GM12878 (cell line): ENCODE measurements around the gene SLF2. TPM values are rescaled to one million over a fixed set of nuclear protein-coding genes. Genes with fewer than 3 reads are reported as not detected.

Source experiments
- ATAC-seq: fragments of 200-7000 bp; cut with Tn5 transposase; 3 replicates; pipeline ENCODE4 v1.9.1; 2020; ENCODE audit warnings: mild to moderate bottlenecking, moderate library complexity
- BruUV-seq: library from RNA; stranded (reverse); fragments of 400-500 nt; replicated peaks from 2 replicates; lab custom pipeline; 2021; lab: Mats Ljungman, UMichigan
- CTCF ChIA-PET: fragments of 300-600 bp; sonication (Branson Sonifier 250); formaldehyde crosslinking; extraction: SDS; loops from one replicate; lab custom pipeline; 2021; ENCODE audit warnings: inconsistent platforms; lab: Yijun Ruan, JAX
- POLR2A ChIA-PET: fragments of 350-600 bp; formaldehyde crosslinking; extraction: SDS; loops from one replicate; lab custom pipeline; 2021; ENCODE audit warnings: inconsistent platforms; lab: Charles Lee
- RAD21 ChIA-PET: fragments of 300-600 bp; sonication (Branson Sonifier 250); formaldehyde crosslinking; loops from one replicate; lab custom pipeline; 2023; ENCODE audit warnings: antibody characterized with exemption; ENCODE audit not compliant: unreplicated experiment; lab: Charles Lee
- SMC1A ChIA-PET: fragments of 300-600 bp; sonication (Branson Sonifier 250); formaldehyde crosslinking; loops from one replicate; lab custom pipeline; 2023; ENCODE audit not compliant: unreplicated experiment, uncharacterized antibody; lab: Charles Lee
- DNase-seq: peaks from one replicate; pipeline ENCODE4 v3.0.0-alpha.2; 2011; ENCODE audit warnings: low read depth, low spot score
- FAIRE-seq: peaks from 3 replicates; lab custom pipeline; 2011; peaks lifted over from hg19 to GRCh38; lab: Jason Lieb, UNC
- H2AFZ ChIP-seq: 2 replicates; pipeline ENCODE4 v1.6.0; 2011; ENCODE audit warnings: low read depth, low read length, control low read depth; ENCODE audit not compliant: control insufficient read depth
- H3K27ac ChIP-seq: 2 replicates; pipeline ENCODE4 v1.5.1; 2011; ENCODE audit warnings: control low read depth; ENCODE audit not compliant: control insufficient read depth, insufficient read depth
- H3K27me3 ChIP-seq, 2 experiments: replicated peaks in 1 of 2; 2 replicates each; pipeline versions ENCODE4 v1.6.0 to v1.6.1; 2011; ENCODE audit warnings: low read length in 1 of 2; ENCODE audit not compliant: control insufficient read depth in 2 of 2, insufficient read depth in 2 of 2
- H3K36me3 ChIP-seq, 2 experiments: 2 replicates each; pipeline ENCODE4 v1.5.1; 2011; ENCODE audit warnings: low read length in 1 of 2; ENCODE audit not compliant: control insufficient read depth in 2 of 2, insufficient read depth in 2 of 2
- H3K4me1 ChIP-seq: 2 replicates; pipeline ENCODE4 v1.6.1; 2011; ENCODE audit warnings: mild to moderate bottlenecking, low read length, moderate library complexity, mixed read lengths; ENCODE audit not compliant: control insufficient read depth, insufficient read depth
- H3K4me2 ChIP-seq: 2 replicates; pipeline ENCODE4 v1.6.0; 2011; ENCODE audit warnings: control low read depth; ENCODE audit not compliant: control insufficient read depth, insufficient read depth
- H3K4me3 ChIP-seq: fragments of 200-600 bp; sonication (generic); 2 replicates; pipeline ENCODE4 v1.5.1; 2016
- H3K79me2 ChIP-seq: 2 replicates; pipeline ENCODE4 v1.6.0; 2011; ENCODE audit warnings: low read length; ENCODE audit not compliant: control insufficient read depth, insufficient read depth
- H3K9ac ChIP-seq: 2 replicates; pipeline ENCODE4 v1.8.0; 2011; ENCODE audit warnings: low read length, control low read depth, mixed read lengths; ENCODE audit not compliant: control insufficient read depth, insufficient read depth
- H3K9me3 ChIP-seq: replicated peaks from 3 replicates; pipeline ENCODE4 v1.5.1; 2011; ENCODE audit warnings: mild to moderate bottlenecking, low read length; ENCODE audit not compliant: control insufficient read depth, insufficient read depth
- H4K20me1 ChIP-seq: 2 replicates; pipeline ENCODE4 v1.6.0; 2011; ENCODE audit not compliant: control insufficient read depth, insufficient read depth
- BHLHE40 ChIP-seq, 2 experiments: fragments of 450-650 bp in 1 of 2; IDR thresholded peaks; 2 replicates each; pipeline ENCODE4 v1.6.1; 2011 to 2017; ENCODE audit warnings: low read depth in 2 of 2, borderline replicate concordance in 1 of 2, improper control_type of control experiment in 1 of 2, low read length in 1 of 2, mild to moderate bottlenecking in 1 of 2
- MXI1 ChIP-seq: fragments of 150-350 bp; IDR thresholded peaks from 2 replicates; pipeline ENCODE4 v1.6.1; 2011; ENCODE audit warnings: low read depth, mild to moderate bottlenecking, inconsistent platforms, low read length, improper control_type of control experiment
- NFYB ChIP-seq: IDR thresholded peaks from 2 replicates; pipeline ENCODE4 v1.6.1; 2011; ENCODE audit warnings: low read depth, mild to moderate bottlenecking, low read length, improper control_type of control experiment, moderate library complexity; ENCODE audit not compliant: insufficient read depth
- POLR2AphosphoS5 ChIP-seq: IDR thresholded peaks from 2 replicates; pipeline ENCODE4 v1.6.1; 2011; ENCODE audit warnings: mild to moderate bottlenecking, low read length, inconsistent platforms
- SMAD5 ChIP-seq: IDR thresholded peaks from 2 replicates; pipeline ENCODE4 v1.6.1; 2016; ENCODE audit warnings: antibody characterized with exemption, low read depth
- TCF7 ChIP-seq: IDR thresholded peaks from 2 replicates; pipeline ENCODE4 v1.6.1; 2014; ENCODE audit warnings: antibody characterized with exemption, borderline replicate concordance
- WGBS: methylation state at CpG from one replicate; pipeline ENCODE4 v1.1.6; 2016; ENCODE audit warnings: low lambda C conversion rate; ENCODE audit not compliant: insufficient replicate concordance, insufficient coverage; ENCODE audit errors: missing lambda C conversion rate; 5-methylcytosine and 5-hydroxymethylcytosine counted together
- in situ Hi-C: fragments of 300-500 bp; cut with MboI; formaldehyde crosslinking; loops from 9 replicates; pipeline ENCODE4 v1.14.3; 2018; ENCODE audit warnings: mixed read lengths
- intact Hi-C: fragments of 100-400 bp; cut with micrococcal nuclease; formaldehyde crosslinking; loops from one replicate; pipeline ENCODE4 v1.14.2; 2022; ENCODE audit not compliant: unreplicated experiment
- polyA plus RNA-seq, 11 experiments: library from polyadenylated mRNA; depleted of rRNA in 4 of 11; unstranded in 6 of 11; stranded (reverse) in 5 of 11; fragments of >200 nt; fragmentation: Nextera tagmentation in 4 of 11; fragmentation: Illumina TruSeq in 1 of 11; extraction: Ambion mirVana in 4 of 11; extraction: Trizol in 1 of 11; gene quantifications; 1 replicate in 1 of 11; 2 replicates in 10 of 11; pipeline versions ENCODE4 v1.2.1 to v1.2.3, GENCODE V29; 2011 to 2016; ENCODE audit warnings: inconsistent platforms in 2 of 11, missing spikeins in 2 of 11, low read depth in 1 of 11
- total RNA-seq, 4 experiments: library from RNA; depleted of rRNA in 3 of 4; stranded (reverse); fragments of >200 nt in 3 of 4; fragmentation: Illumina TruSeq in 1 of 4; extraction: Trizol in 1 of 4; gene quantifications; 2 replicates each; pipeline versions ENCODE4 v1.2.1 to v1.2.3, GENCODE V29; 2013 to 2021
- TF ChIP-seq, protein P1 (sequence below): fragments of 450-650 bp; formaldehyde crosslinking; IDR thresholded peaks from 2 replicates; pipeline ENCODE4 v1.5.0; 2022; ENCODE audit warnings: mild to moderate bottlenecking, missing genetic modification characterization

The SLF2 gene
- total and polyA plus RNA-seq, 10 of the 15 experiments (the other 5 are each of a cell fraction or from before 2014, with no cell fraction given) = 3.0 to 25.2 (median 17.9) TPM

DNA sequence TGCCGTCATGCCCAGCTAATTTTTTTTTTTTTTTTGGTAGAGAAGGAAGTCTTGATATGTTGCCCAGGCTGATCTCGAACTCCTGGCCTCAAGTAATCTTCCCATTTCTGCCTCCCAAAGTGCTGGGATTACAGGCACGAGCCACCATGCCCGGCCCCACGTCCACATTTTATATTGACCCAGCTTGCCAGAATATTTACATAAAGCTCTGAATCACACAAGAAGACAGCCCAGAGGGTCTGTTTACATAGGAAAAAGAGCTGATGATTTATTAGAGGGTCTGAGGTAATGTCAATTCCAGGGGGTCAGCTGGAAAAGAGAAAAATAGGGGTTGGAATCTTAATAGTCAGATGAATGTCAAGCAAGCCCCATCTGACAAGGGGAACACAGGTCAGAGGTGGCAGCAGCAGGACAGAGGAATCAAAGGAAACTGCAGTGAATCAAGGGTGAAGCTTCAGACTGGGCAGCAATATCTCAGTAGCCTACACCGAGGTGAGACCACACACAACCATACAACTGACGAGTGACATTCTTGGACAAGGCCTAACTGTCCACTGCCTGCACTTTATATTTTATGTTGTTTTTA is 15.8 kb upstream of the SLF2 start (continued):
- TF ChIP-seq, protein P1, sequence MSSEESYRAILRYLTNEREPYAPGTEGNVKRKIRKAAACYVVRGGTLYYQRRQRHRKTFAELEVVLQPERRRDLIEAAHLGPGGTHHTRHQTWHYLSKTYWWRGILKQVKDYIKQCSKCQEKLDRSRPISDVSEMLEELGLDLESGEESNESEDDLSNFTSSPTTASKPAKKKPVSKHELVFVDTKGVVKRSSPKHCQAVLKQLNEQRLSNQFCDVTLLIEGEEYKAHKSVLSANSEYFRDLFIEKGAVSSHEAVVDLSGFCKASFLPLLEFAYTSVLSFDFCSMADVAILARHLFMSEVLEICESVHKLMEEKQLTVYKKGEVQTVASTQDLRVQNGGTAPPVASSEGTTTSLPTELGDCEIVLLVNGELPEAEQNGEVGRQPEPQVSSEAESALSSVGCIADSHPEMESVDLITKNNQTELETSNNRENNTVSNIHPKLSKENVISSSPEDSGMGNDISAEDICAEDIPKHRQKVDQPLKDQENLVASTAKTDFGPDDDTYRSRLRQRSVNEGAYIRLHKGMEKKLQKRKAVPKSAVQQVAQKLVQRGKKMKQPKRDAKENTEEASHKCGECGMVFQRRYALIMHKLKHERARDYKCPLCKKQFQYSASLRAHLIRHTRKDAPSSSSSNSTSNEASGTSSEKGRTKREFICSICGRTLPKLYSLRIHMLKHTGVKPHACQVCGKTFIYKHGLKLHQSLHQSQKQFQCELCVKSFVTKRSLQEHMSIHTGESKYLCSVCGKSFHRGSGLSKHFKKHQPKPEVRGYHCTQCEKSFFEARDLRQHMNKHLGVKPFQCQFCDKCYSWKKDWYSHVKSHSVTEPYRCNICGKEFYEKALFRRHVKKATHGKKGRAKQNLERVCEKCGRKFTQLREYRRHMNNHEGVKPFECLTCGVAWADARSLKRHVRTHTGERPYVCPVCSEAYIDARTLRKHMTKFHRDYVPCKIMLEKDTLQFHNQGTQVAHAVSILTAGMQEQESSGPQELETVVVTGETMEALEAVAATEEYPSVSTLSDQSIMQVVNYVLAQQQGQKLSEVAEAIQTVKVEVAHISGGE = no peak
- TF ChIP-seq TCF7 (no peak), BHLHE40 (IDR thresholded peaks at IDR 0.05; ENCODE audit: borderline replicate concordance in 1 of 2, low read depth in 2 of 2, low read length in 1 of 2) (no peak), SMAD5 (no peak), POLR2AphosphoS5 (no peak)

GRCh38 chr10:100897976-100898375 is 14.8 kb upstream of the SLF2 start:
- no peak for FAIRE-seq
- TF ChIP-seq NFYB (no peak), MXI1 (no peak)
- RAD21 ChIA-PET = no interaction called here

More at GRCh38 chr10:100897976-100898375, 14.8 kb upstream of the SLF2 start:
- no peak for DNase-seq
- H4K20me1 ChIP-seq = no peaks in the 10 kb centered on the region
- in situ Hi-C loops = no loop called here
- H3K9ac ChIP-seq = no peak overlapping the region
- no TSS peak for BruUV-seq
- SMC1A ChIA-PET = no interaction called here
- ATAC-seq = no peak
- CTCF ChIA-PET = no interaction called here
- H2AFZ ChIP-seq = no peak overlapping the region
- no peak overlapping the region for H3K4me2 ChIP-seq
- POLR2A ChIA-PET = no interaction called here
- WGBS = 26% methylated on average over 1 of the region's 1 CpG
- H3K27me3 ChIP-seq = peaks cover 0 to 1% of the 10 kb centered on the region in 2 experiments; a peak in 2 of 4 replicates
- no peaks in the 10 kb centered on the region for H3K36me3 ChIP-seq
- H3K79me2 ChIP-seq = no peaks in the 10 kb centered on the region
- H3K27ac ChIP-seq = no peak overlapping the region
- no peaks in the 10 kb centered on the region for H3K4me1 ChIP-seq
- no peaks in the 10 kb centered on the region for H3K9me3 ChIP-seq
- H3K4me3 ChIP-seq = no peak overlapping the region
- intact Hi-C loops = no loop called here
